NB4 (cell line): ENCODE results near the gene CCDC73.

ENCODE experiments used
- DNase-seq: peaks from one replicate; pipeline ENCODE4 v3.0.0; 2010; ENCODE audit warnings: low read depth
- H3K4me3 ChIP-seq: one replicate; pipeline ENCODE4 v1.5.1; 2011; ENCODE audit warnings: mild to moderate bottlenecking, low read depth, low read length, moderate library complexity
- CTCF ChIP-seq: IDR thresholded peaks from one replicate; pipeline ENCODE4 v1.5.1; 2012; ENCODE audit warnings: low read depth, low read length
- MAX ChIP-seq: IDR thresholded peaks from 2 replicates; pipeline ENCODE4 v1.6.1; 2011; ENCODE audit warnings: low read depth, low read length
- MYC ChIP-seq: IDR thresholded peaks from 2 replicates; pipeline ENCODE4 v1.6.1; 2011; ENCODE audit warnings: low read depth, low read length
- POLR2A ChIP-seq: IDR thresholded peaks from 2 replicates; pipeline ENCODE4 v1.6.1; 2011; ENCODE audit warnings: mild to moderate bottlenecking; ENCODE audit not compliant: insufficient read length; ENCODE audit errors: extremely low read depth

Gene CCDC73

GRCh38 chr11:32555895-32556294 is 238.6 kb downstream of the CCDC73 start:
- no peak overlapping the region for H3K4me3 ChIP-seq
- no peak for DNase-seq
- no peak for TF ChIP-seq MAX
- TF ChIP-seq MYC: no peak
- TF ChIP-seq POLR2A: no peak
- no peak for TF ChIP-seq CTCF

GRCh38 chr11:32555091-32555490 is 239.4 kb downstream of the CCDC73 start:
- no peak for TF ChIP-seq MYC
- DNase-seq: no peak
- H3K4me3 ChIP-seq: no peak overlapping the region
